A549 (cell line): ENCODE measurements around the gene PJVK. TPM values are rescaled to one million over a fixed set of nuclear protein-coding genes. Genes with fewer than 3 reads are reported as not detected.
A peak's percentile ranks its signal among the peaks of the same experiment; 100 is the strongest.

Source experiments
- ATAC-seq, 2 experiments: fragments of 200-7000 bp in 1 of 2; fragments of >200 bp in 1 of 2; cut with Nextera tagmentation in 1 of 2; cut with Tn5 transposase in 1 of 2; 3 replicates each; pipeline versions ENCODE4 v1.8.0 to v1.9.1; 2018 to 2020; ENCODE audit warnings: mild to moderate bottlenecking in 1 of 2, moderate library complexity in 1 of 2
- CTCF ChIA-PET: fragments of 300-600 bp; sonication (Branson Sonifier 250); formaldehyde crosslinking; extraction: SDS; loops from one replicate; lab custom pipeline; 2021; ENCODE audit warnings: antibody characterized with exemption, inconsistent platforms; lab: Yijun Ruan, JAX
- POLR2A ChIA-PET: fragments of 350-600 bp; formaldehyde crosslinking; extraction: SDS; loops from one replicate; lab custom pipeline; 2021; ENCODE audit warnings: antibody characterized with exemption, inconsistent platforms; lab: Yijun Ruan, JAX
- DNase-seq, 2 experiments: peaks; one replicate each; pipeline versions ENCODE4 v3.0.0 to v3.0.0-alpha.2; 2011 to 2016; ENCODE audit warnings: low read depth in 1 of 2, low spot score in 1 of 2
- FAIRE-seq: peaks from 2 replicates; lab custom pipeline; 2011; peaks lifted over from hg19 to GRCh38; lab: Jason Lieb, UNC
- H3K27ac ChIP-seq, 2 experiments: fragments of >200 bp; sonication (Bioruptor Twin); formaldehyde crosslinking; 3 replicates each; pipeline ENCODE4 v1.5.1; 2016 to 2017
- H3K4me1 ChIP-seq: fragments of >200 bp; sonication (Bioruptor Twin); formaldehyde crosslinking; 3 replicates; pipeline ENCODE4 v1.6.1; 2016
- H3K4me2 ChIP-seq: fragments of >200 bp; sonication (Bioruptor Twin); formaldehyde crosslinking; 3 replicates; pipeline ENCODE4 v1.6.1; 2016
- H3K4me3 ChIP-seq: fragments of >200 bp; sonication (Bioruptor Twin); formaldehyde crosslinking; 3 replicates; pipeline ENCODE4 v1.5.1; 2016
- H3K9me3 ChIP-seq: fragments of >200 bp; sonication (Bioruptor Twin); formaldehyde crosslinking; 3 replicates; pipeline ENCODE4 v1.6.1; 2016
- BCL3 ChIP-seq: fragments of >200 bp; sonication (Bioruptor Twin); formaldehyde crosslinking; IDR thresholded peaks from 3 replicates; pipeline ENCODE4 v1.6.1; 2016
- CBX2 ChIP-seq: fragments of 200-600 bp; sonication (generic); IDR thresholded peaks from 2 replicates; pipeline ENCODE4 v1.6.1; 2016; ENCODE audit warnings: low read depth, mild to moderate bottlenecking, borderline replicate concordance
- CHD2 ChIP-seq: fragments of 150-350 bp; IDR thresholded peaks from 2 replicates; pipeline ENCODE4 v1.6.1; 2014; ENCODE audit warnings: low read length; ENCODE audit not compliant: partially characterized antibody
- EP300 ChIP-seq, 2 experiments: fragments of >200 bp; sonication (Bioruptor Twin); formaldehyde crosslinking; IDR thresholded peaks; 2 replicates in 1 of 2; 3 replicates in 1 of 2; pipeline ENCODE4 v1.6.1; 2016 to 2017
- ESRRA ChIP-seq: fragments of 150-350 bp; IDR thresholded peaks from 2 replicates; pipeline ENCODE4 v1.6.1; 2014; ENCODE audit warnings: mild to moderate bottlenecking, low read length, borderline replicate concordance
- FOSB ChIP-seq: fragments of 250-450 bp; sonication (Bioruptor Pico); IDR thresholded peaks from 2 replicates; pipeline ENCODE4 v1.5.0; 2020; ENCODE audit warnings: mild to moderate bottlenecking, moderate library complexity
- FOXS1 ChIP-seq: fragments of 250-450 bp; sonication (Bioruptor Pico); IDR thresholded peaks from 2 replicates; pipeline ENCODE4 v1.5.0; 2020; ENCODE audit warnings: mild to moderate bottlenecking, moderate library complexity
- GATA3 ChIP-seq: IDR thresholded peaks from 2 replicates; pipeline ENCODE4 v1.6.1; 2012; ENCODE audit warnings: borderline replicate concordance
- HDAC2 ChIP-seq: fragments of 200-600 bp; sonication (generic); IDR thresholded peaks from 2 replicates; pipeline ENCODE4 v1.6.1; 2016
- HES2 ChIP-seq: fragments of >200 bp; sonication (Bioruptor Twin); formaldehyde crosslinking; IDR thresholded peaks from 2 replicates; pipeline ENCODE4 v1.6.1; 2016
- HEYL ChIP-seq: fragments of 250-450 bp; sonication (Bioruptor Pico); IDR thresholded peaks from 2 replicates; pipeline ENCODE4 v1.8.0; 2021; ENCODE audit warnings: mild to moderate bottlenecking, moderate library complexity
- HMGXB4 ChIP-seq: fragments of 250-450 bp; sonication (Bioruptor Pico); IDR thresholded peaks from 2 replicates; pipeline ENCODE4 v1.5.0; 2021; ENCODE audit warnings: mild to moderate bottlenecking, moderate library complexity, borderline replicate concordance
- HOXA7 ChIP-seq: fragments of 250-450 bp; sonication (Bioruptor Pico); IDR thresholded peaks from 2 replicates; pipeline ENCODE4 v1.5.0; 2020; ENCODE audit warnings: mild to moderate bottlenecking, moderate library complexity
- HOXB13 ChIP-seq: fragments of 250-450 bp; sonication (Bioruptor Pico); IDR thresholded peaks from 2 replicates; pipeline ENCODE4 v1.5.0; 2020; ENCODE audit warnings: low read depth, mild to moderate bottlenecking, moderate library complexity
- HOXB5 ChIP-seq: fragments of 250-450 bp; sonication (Bioruptor Pico); IDR thresholded peaks from 2 replicates; pipeline ENCODE4 v1.5.0; 2020; ENCODE audit warnings: mild to moderate bottlenecking, moderate library complexity
- JUN ChIP-seq, 2 experiments: fragments of >200 bp; sonication (Bioruptor Twin); formaldehyde crosslinking; IDR thresholded peaks; 2 replicates in 1 of 2; 3 replicates in 1 of 2; pipeline ENCODE4 v1.6.1; 2016 to 2017
- JUNB ChIP-seq: fragments of >200 bp; sonication (Bioruptor Twin); formaldehyde crosslinking; IDR thresholded peaks from 2 replicates; pipeline ENCODE4 v1.6.1; 2016
- KDM5A ChIP-seq: fragments of 200-600 bp; sonication (generic); IDR thresholded peaks from 2 replicates; pipeline ENCODE4 v1.6.1; 2016; ENCODE audit warnings: antibody characterized with exemption, mild to moderate bottlenecking
- MAZ ChIP-seq: fragments of 150-350 bp; IDR thresholded peaks from 2 replicates; pipeline ENCODE4 v1.6.1; 2014; ENCODE audit warnings: antibody characterized with exemption, low read depth, low read length, borderline replicate concordance
- MYC ChIP-seq: IDR thresholded peaks from 2 replicates; pipeline ENCODE4 v1.6.1; 2012; ENCODE audit warnings: mild to moderate bottlenecking, inconsistent platforms, low read length, improper control_type of control experiment, borderline replicate concordance
- NFE2L2 ChIP-seq: fragments of 150-350 bp; conservative IDR thresholded peaks from 2 replicates; pipeline ENCODE4 v1.6.1; 2014; ENCODE audit warnings: low read length
- NR3C1 ChIP-seq: fragments of >200 bp; sonication (Bioruptor Twin); formaldehyde crosslinking; IDR thresholded peaks from 3 replicates; pipeline ENCODE4 v1.6.1; 2017
- PHF8 ChIP-seq: fragments of 200-600 bp; sonication (generic); IDR thresholded peaks from 2 replicates; pipeline ENCODE4 v1.6.1; 2016; ENCODE audit warnings: low read depth, mild to moderate bottlenecking, antibody characterized with exemption, moderate library complexity, borderline replicate concordance
- POLR2A ChIP-seq: IDR thresholded peaks from 2 replicates; pipeline ENCODE4 v1.6.1; 2012; ENCODE audit warnings: mild to moderate bottlenecking, low read length
- RAD21 ChIP-seq, 2 experiments: fragments of >200 bp in 1 of 2; sonication (Bioruptor Twin) in 1 of 2; formaldehyde crosslinking in 1 of 2; IDR thresholded peaks in 1 of 2; conservative IDR thresholded peaks in 1 of 2; 2 replicates in 1 of 2; 3 replicates in 1 of 2; pipeline ENCODE4 v1.6.1; 2012 to 2018; ENCODE audit warnings: inconsistent platforms in 1 of 2
- RARB ChIP-seq: fragments of 250-450 bp; sonication (Bioruptor Pico); IDR thresholded peaks from 2 replicates; pipeline ENCODE4 v1.8.0; 2021; ENCODE audit warnings: mild to moderate bottlenecking, moderate library complexity
- RCOR1 ChIP-seq: fragments of 150-350 bp; IDR thresholded peaks from 2 replicates; pipeline ENCODE4 v1.6.1; 2014; ENCODE audit warnings: antibody characterized with exemption, low read length, low read depth
- RNF2 ChIP-seq: fragments of 200-600 bp; sonication (generic); IDR thresholded peaks from 2 replicates; pipeline ENCODE4 v1.6.1; 2016; ENCODE audit warnings: low read depth, mild to moderate bottlenecking, antibody characterized with exemption, moderate library complexity, borderline replicate concordance
- WGBS: methylation state at CpG from one replicate; pipeline ENCODE4 v1.1.6; 2017; ENCODE audit errors: missing lambda C conversion rate; 5-methylcytosine and 5-hydroxymethylcytosine counted together
- polyA plus RNA-seq, 4 experiments: library from polyadenylated mRNA; depleted of rRNA in 3 of 4; stranded (reverse); fragments of >200 nt; fragmentation: RNase III in 1 of 4; extraction: RNeasy Plus Mini Kit Qiagen cat#74134 plus additional on column Dnase treatment in 1 of 4; gene quantifications; 2 replicates in 3 of 4; 3 replicates in 1 of 4; pipeline ENCODE4 v1.2.3, GENCODE V29; 2011 to 2017
- TF ChIP-seq, protein P1 (sequence below): fragments of 200-600 bp; sonication (generic); IDR thresholded peaks from 2 replicates; pipeline ENCODE4 v1.6.1; 2016; ENCODE audit warnings: antibody characterized with exemption, mild to moderate bottlenecking, moderate library complexity
- TF ChIP-seq, protein P2 (sequence below): IDR thresholded peaks from 2 replicates; pipeline ENCODE4 v1.6.1; 2012; ENCODE audit warnings: low read depth, borderline replicate concordance
- TF ChIP-seq, protein P3 (sequence below): fragments of 150-350 bp; IDR thresholded peaks from 2 replicates; pipeline ENCODE4 v1.6.1; 2014; ENCODE audit warnings: low read depth, mild to moderate bottlenecking, low read length

The PJVK gene
- polyA plus RNA-seq, 2 of the 4 experiments (the other 2 are of a cell fraction) = 3.6 to 10.1 TPM

- ChIA-PET CTCF (interaction anchor here (1.1 to 2.0 kb wide), 8 partner anchors 9 to 83 kb away, joined by 3 to 8 read pairs (median 4); no protein-coding TSS in a partner anchor), POLR2A (interaction anchor here (0.6 to 4.1 kb wide), 5 partner anchors 9 to 29 kb away, joined by 3 to 35 read pairs (median 3); partner anchors contain the start of genes PJVK and PRKRA)
- 2% methylated on average over 30 of the region's 92 CpGs for WGBS
- DNase-seq (peak; percentile 88 to 96), ATAC-seq (peak; percentile 83 to 89), FAIRE-seq (no peak)
- Histone ChIP-seq H3K4me2 (peak within 1 kb of the TSS; percentile 90), H3K9me3 (no peaks in the 10 kb centered on the region), H3K27ac (peak within 1 kb of the TSS; percentile 80 to 92), H3K4me1 (peaks cover 55% of the 10 kb centered on the region), H3K4me3 (peak within 1 kb of the TSS; percentile 68)
- TF ChIP-seq MYC = no peak
- TF ChIP-seq HES2 = no peak
- no peak for TF ChIP-seq FOXS1 (CRISPR knock-in tag)
- no peak; the same call in 1 of the 2 replicates for TF ChIP-seq KDM5A
- 0 out of 3 replicates have a peak, but pooled peaks have one; percentile 69 for TF ChIP-seq BCL3
- no peak for TF ChIP-seq HOXB13 (CRISPR knock-in tag)
- no peak for TF ChIP-seq HEYL (CRISPR knock-in tag)
- TF ChIP-seq CHD2 = no peak
- peak; percentile 92 for TF ChIP-seq PHF8
- no peak for TF ChIP-seq EP300 (IDR thresholded peaks at IDR 0.05)
- TF ChIP-seq RNF2 = no peak
- TF ChIP-seq FOSB (CRISPR knock-in tag) = no peak
- TF ChIP-seq RCOR1 = no peak
- TF ChIP-seq, protein P1, sequence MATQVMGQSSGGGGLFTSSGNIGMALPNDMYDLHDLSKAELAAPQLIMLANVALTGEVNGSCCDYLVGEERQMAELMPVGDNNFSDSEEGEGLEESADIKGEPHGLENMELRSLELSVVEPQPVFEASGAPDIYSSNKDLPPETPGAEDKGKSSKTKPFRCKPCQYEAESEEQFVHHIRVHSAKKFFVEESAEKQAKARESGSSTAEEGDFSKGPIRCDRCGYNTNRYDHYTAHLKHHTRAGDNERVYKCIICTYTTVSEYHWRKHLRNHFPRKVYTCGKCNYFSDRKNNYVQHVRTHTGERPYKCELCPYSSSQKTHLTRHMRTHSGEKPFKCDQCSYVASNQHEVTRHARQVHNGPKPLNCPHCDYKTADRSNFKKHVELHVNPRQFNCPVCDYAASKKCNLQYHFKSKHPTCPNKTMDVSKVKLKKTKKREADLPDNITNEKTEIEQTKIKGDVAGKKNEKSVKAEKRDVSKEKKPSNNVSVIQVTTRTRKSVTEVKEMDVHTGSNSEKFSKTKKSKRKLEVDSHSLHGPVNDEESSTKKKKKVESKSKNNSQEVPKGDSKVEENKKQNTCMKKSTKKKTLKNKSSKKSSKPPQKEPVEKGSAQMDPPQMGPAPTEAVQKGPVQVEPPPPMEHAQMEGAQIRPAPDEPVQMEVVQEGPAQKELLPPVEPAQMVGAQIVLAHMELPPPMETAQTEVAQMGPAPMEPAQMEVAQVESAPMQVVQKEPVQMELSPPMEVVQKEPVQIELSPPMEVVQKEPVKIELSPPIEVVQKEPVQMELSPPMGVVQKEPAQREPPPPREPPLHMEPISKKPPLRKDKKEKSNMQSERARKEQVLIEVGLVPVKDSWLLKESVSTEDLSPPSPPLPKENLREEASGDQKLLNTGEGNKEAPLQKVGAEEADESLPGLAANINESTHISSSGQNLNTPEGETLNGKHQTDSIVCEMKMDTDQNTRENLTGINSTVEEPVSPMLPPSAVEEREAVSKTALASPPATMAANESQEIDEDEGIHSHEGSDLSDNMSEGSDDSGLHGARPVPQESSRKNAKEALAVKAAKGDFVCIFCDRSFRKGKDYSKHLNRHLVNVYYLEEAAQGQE = no peak
- no peak for TF ChIP-seq GATA3
- TF ChIP-seq JUNB = no peak
- peak; percentile 53 to 73; a peak in 3 of 5 replicates for TF ChIP-seq JUN (IDR thresholded peaks at IDR 0.05)
- TF ChIP-seq RARB = no peak
- TF ChIP-seq HOXA7 = no peak
- no peak for TF ChIP-seq NR3C1
- peak; percentile 37 for TF ChIP-seq POLR2A
- TF ChIP-seq ESRRA = no peak
- TF ChIP-seq HOXB5 (CRISPR knock-in tag) = no peak
- no peak for TF ChIP-seq HMGXB4
- TF ChIP-seq HDAC2 = no peak
- no peak for TF ChIP-seq RAD21 (conservative IDR thresholded peaks at IDR 0.05 in 1 of 2, IDR thresholded peaks at IDR 0.05 in 1 of 2)
- TF ChIP-seq NFE2L2 = no peak
- TF ChIP-seq, protein P2, sequence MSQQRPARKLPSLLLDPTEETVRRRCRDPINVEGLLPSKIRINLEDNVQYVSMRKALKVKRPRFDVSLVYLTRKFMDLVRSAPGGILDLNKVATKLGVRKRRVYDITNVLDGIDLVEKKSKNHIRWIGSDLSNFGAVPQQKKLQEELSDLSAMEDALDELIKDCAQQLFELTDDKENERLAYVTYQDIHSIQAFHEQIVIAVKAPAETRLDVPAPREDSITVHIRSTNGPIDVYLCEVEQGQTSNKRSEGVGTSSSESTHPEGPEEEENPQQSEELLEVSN = no peak
- no peak for TF ChIP-seq MAZ
- TF ChIP-seq, protein P3, sequence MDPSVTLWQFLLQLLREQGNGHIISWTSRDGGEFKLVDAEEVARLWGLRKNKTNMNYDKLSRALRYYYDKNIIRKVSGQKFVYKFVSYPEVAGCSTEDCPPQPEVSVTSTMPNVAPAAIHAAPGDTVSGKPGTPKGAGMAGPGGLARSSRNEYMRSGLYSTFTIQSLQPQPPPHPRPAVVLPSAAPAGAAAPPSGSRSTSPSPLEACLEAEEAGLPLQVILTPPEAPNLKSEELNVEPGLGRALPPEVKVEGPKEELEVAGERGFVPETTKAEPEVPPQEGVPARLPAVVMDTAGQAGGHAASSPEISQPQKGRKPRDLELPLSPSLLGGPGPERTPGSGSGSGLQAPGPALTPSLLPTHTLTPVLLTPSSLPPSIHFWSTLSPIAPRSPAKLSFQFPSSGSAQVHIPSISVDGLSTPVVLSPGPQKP = no peak
- TF ChIP-seq CBX2 = no peak
Observed at GRCh38 chr2:178480227-178481181, 29.3 kb downstream of the PJVK start, which contains the start of gene PLEKHA3. PLEKHA3 (plus strand) TSS chr2:178480457; CDS start chr2:178480870, 413 bp downstream.
